ENCODE data around the gene KLF4.

DNA sequence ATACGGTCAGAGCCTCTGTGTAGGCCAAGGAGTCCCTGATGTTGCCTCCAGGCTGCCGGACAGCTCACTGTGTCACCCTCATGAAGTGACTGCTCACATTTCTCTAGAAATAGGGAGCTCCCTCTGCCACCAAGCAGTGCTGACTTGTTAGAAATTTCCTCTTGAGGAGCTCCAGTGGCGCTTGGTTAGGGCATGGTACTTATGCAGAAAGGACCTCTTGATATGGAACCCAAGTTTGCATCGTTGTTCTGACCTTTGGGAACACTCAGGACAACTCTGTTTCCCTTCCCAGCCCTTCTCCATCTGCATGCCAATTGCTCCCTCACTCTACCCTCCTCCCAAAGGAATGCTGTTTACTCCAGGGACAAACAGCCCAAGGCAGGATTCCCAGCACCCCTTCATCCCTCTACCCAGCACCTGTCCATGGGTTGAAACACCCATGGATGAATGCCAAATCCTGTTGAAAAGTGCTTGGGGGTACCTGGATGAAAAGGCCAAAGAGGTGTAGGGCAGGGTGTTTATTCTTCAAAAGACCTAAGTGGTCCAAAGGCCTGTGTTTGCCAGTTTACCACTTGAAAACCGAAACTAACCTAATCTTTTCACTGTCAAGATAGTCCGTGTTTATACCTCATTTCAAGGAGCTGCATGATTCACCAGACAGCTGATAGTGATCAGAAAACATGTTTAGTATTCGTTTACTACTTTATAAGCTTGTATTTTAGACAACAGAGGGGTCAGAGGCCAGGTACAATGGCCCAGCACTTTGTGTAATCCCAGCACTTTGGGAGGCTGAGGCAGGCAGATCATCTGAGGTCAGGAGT lies 51.1 kb downstream of the KLF4 start:
- TF ChIP-seq, protein P1, sequence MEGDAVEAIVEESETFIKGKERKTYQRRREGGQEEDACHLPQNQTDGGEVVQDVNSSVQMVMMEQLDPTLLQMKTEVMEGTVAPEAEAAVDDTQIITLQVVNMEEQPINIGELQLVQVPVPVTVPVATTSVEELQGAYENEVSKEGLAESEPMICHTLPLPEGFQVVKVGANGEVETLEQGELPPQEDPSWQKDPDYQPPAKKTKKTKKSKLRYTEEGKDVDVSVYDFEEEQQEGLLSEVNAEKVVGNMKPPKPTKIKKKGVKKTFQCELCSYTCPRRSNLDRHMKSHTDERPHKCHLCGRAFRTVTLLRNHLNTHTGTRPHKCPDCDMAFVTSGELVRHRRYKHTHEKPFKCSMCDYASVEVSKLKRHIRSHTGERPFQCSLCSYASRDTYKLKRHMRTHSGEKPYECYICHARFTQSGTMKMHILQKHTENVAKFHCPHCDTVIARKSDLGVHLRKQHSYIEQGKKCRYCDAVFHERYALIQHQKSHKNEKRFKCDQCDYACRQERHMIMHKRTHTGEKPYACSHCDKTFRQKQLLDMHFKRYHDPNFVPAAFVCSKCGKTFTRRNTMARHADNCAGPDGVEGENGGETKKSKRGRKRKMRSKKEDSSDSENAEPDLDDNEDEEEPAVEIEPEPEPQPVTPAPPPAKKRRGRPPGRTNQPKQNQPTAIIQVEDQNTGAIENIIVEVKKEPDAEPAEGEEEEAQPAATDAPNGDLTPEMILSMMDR (IDR thresholded peaks at IDR 0.05), result no peak
- TF ChIP-seq POLR2A (IDR thresholded peaks at IDR 0.05), result no peak

Measured in testis (tissue), 2 donors.